HK-2 (cell line): ENCODE measurements around the gene RNASE13.

Source experiments
- DNase-seq: peaks from one replicate; pipeline ENCODE4 v3.0.0-alpha.2; 2018; ENCODE audit not compliant: unreplicated experiment

RNASE13 gene

DNA sequence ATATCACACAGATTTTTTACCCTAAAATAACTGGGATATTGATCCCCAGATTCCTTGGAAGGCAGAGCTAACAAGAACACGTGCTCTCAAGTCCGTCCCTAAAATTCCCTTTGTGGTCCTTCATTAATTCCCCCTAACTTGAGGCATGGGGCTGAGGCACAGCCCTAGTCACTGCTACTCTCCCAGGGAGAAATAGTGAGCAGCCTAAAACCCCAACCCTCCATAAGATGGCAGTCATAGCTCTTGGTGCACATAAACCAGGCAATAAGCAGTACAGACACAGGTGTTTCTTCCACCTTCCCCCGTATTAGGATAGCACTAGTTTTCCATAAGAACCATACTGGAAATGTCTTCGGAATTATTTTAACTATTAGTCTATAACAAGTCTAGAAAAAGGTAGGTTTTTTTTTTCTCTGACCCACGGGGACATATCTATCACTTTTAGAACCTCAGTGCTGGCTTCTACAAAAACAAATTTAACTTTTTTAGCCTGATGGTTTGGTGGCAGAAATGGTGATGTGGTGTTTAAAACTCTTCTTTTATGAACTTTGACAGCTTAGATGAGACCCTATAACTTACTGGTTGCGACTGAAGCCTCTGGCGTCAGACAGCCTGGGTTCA, 32.4 kb upstream of the RNASE13 start:
- no peak for DNase-seq

DNA sequence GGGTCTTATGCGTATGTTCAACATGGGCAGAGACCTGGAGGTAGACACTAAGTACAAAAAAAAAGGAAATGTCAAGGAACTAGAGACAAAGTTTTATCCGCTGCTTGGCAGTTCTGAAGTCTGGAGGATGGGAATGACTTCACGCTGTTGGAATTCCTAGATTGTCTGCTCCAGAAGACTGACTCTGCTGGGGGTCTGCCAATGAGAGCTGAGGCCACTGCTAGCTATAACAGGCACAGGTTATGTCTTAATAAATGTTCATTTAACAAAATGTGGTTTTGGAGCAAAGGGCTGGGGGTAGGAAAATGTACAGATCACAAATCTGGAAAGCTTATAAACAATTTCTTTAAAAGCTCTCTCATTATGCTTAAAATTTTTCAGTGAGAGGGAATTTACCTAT, 28.9 kb upstream of the RNASE13 start:
- DNase-seq, result no peak

DNA sequence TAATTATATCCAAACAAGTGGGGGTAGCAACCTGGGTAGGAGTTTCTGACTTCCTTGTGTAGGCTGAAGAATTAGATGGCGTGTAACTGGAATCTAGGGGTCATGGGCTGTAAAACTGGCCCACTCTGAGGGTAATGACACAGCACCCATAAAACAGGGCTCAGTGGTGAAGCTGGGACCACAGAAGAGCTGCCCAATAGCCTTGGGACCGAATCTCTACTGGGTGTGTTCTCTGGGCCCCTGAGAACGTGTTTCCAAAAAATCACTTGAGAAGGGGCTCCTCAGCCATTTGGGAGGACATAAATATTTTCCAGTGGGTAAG, 26.7 kb upstream of the RNASE13 start:
- no peak for DNase-seq

DNA sequence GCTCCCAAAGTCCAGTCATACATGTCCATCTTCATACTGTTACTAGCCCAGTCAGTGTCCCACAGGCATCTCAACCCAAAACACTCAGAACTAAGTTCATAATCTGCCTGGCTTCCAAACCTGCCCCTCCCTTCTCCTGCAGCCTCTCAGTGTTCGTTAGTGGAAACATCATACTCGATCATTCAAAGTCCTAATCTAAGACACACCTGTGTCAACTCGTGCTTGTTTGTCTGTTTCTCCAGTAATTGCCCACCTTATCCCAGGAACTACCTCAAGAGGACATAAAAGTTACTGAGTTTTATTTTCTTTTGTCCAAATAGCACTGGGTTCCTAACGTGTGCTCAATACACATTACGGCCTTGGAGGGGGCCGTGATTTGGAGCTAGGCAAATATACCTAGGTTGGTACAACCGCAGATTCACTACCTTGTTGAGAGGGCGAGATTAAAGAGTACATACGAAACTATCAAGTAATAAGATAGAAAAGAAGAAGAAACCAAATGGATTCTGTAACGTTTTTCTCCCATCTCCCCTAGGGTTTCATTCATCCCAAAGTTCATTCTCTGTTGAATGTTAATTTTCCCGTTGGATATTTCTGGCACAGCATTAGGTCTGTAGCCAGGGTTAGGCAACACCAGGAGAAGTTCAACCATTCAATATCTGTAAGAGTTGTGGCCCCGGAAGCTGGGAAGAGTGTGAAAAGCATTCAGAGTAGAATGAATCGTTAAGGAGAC, 26.2 kb upstream of the RNASE13 start:
- DNase-seq, result no peak

DNA sequence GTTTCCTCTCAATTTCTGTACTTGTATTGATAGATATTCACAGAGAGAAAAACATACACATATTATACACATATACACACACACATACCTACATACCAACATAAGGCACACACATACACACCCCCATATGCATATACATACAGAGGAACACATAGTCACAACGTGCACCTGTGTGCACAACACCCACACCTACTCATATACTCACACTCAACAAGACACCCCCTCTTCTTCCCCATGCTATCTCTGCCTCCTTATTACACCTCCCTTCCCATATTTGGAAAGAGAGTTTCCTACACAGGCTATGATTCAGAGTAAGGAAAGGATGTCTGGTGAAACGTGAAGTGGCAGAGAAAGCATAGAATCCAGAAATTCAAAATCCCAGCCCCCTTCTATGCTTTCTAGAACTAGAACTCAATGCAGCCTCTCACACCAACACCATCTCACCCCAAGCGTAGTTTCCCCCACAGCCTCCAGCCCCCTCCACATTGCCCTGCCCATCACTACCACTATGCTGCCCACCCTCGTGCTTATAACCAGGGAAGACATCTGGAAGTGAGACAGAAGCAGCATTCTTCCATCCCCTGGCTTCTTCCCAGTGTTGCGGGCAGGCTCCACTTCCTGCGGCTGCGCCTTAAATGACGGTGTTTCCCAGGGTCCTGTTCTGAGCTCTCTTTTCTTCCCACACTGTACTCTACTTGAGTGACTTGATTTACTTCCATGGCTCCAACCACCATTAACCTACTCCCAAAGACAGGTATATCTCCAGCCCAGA, 25.4 kb upstream of the RNASE13 start:
- DNase-seq, result no peak

DNA sequence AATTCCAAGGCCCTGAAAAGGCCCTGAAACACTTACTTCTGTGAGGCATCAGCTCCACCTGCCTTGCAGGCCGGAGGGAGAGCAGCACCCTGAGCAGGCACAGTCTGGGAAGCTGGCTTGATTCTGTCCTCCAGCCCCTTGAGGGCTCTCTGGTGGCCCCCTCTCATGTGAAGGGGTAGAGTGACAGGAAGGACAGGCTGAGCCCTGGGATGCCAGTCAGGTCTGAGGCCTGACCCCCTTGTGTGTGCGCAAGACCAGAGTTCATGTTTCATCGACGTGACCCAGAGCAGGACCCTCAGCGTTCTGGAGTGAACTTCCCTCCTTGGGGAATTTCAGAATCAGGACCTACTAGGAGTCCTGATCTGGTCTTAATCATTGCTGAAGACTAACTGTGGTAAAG, 24.3 kb upstream of the RNASE13 start:
- DNase-seq, result no peak

DNA sequence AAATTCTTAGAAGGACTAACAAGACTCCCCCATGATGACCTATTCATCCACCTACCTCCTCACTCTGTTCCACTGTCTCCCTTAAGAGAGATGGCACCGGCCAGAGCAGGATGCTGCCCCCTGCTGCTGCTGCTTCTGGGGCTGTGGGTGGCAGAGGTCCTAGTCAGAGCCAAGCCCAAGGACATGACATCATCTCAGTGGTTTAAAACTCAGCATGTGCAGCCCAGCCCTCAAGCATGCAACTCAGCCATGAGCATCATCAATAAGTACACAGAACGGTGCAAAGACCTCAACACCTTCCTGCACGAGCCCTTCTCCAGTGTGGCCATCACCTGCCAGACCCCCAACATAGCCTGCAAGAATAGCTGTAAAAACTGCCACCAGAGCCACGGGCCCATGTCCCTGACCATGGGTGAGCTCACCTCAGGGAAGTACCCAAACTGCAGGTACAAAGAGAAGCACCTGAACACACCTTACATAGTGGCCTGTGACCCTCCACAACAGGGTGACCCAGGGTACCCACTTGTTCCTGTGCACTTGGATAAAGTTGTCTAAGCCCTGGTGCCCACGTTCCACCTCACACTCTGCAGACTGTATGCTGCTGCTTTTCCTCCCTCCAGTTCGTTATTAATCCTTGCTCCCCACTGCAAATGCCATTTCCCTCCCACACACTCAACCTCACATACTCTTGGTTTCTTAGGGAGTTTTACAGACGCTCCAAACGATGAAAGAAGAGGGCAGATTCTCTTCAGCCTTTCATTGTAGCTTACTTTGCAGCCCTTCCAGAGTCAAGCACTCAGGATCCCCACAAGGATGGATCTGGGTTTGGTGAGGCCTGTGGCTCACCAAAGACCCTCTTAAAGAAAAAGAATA, 23.4 kb upstream of the RNASE13 start, which contains the start of gene RNASE8:
Gene RNASE8, plus strand, starts transcription at position 20 of the 873 bp plus-strand sequence. Its CDS starts 71 bp downstream, at position 91.
- DNase-seq, result no peak

DNA sequence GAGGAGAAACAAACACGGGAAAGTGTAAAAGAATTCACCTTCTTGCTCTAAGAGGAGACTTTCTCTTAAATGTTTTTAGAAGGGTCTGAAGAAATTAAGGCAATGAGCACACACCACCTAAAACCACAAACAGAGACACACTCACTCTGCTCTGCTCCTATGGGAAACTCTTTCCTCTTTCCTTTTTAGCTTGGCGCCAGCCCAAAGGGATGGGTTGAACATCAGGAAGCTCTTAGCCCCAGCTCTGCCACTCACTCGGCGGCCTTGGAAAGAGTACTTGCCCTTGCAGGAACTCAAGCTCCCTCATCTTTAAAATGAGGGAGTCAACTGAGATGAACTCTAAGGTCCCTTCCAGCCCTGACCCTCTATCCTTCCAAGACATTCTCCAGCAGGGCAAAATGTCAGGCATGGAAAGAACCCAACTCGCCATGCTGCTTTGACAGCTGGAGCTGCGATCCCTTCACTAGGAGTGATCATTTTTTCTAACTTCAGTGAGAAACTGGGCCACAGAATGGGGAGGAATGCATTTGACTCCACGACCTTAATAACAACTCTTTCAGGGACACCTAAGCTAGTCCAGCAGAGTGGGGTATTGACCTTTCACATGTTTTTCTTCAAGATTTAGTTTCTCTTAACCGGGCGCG, 22.0 kb upstream of the RNASE13 start:
- no peak for DNase-seq

DNA sequence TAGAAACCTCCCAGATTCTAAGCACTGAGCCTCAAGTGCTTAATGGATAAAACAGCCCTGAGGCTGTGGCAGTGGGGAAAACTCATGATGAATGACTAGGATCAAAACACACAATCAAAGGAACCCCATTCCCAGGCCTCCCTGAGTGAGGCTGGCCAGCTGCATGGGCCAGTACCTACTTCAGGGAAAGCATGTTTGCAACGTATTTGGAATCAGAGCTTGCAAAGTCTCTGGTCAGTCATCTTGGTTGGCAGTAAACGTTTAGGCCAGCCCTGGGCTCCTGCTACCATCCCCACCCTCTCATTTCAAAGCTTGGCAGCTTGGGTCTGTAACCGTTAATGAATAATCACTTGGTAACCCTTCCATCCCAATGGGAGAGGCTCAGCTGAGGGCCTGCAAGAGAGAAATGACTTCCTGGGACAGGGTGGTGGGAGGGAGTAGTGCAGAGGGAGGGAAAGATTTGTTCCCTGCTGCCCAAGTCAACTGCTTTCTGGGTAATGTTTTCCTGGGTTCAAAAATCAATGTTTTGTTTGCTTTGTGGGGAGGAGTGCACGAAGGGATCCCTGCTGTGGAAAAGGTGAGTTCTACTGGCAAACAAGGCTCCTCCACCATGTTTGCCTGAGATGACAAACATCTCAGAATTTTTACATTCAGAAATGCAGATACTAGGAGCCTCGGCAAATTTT, 21.0 kb upstream of the RNASE13 start:
- no peak for DNase-seq

DNA sequence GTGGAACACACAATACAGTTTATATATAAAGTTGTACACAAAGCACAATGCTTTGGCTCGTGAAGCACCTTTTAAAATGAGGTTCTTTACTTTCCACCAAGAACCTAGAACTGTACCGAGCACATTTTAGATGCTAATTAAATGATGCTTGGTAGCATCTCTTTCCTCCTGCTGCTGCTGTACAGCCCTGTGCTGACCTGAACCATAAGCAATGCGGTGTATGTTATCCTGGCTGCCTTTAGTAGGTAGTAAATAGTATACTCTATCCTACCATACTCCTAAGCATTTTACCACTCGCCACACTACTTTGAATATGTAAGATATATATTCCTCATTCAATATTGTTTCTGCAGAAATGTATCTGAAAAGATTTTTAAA, 20.1 kb upstream of the RNASE13 start:
- no peak for DNase-seq

DNA sequence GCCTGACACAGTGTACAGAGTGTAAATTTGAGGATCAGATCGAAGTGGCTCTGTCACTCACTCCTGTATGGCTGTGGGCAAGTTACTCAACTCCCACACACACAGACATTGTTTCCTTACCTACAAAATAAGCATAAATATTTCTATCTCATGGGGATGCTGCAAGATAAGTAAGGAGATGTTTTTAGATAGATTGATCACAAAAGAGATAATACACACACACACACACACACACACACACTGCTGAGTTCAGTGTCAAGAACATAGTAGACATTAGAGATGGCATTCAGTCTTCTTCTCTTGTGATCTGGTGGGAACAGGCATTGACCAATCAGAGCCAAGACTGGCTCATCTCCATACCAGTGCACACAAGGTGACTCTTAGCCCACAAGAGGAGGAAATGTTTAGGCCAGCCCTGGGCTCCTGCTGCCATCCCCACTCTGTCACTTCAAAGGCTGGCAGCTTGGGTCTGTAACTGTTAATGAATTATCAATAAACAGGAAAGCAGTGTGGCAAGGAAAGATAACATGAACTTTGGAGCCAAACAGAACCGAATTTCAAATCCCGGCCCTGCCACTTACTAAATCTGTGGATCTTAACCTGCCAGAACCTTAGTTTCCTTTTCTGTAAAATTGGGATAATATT, 19.6 kb upstream of the RNASE13 start:
- no peak for DNase-seq

DNA sequence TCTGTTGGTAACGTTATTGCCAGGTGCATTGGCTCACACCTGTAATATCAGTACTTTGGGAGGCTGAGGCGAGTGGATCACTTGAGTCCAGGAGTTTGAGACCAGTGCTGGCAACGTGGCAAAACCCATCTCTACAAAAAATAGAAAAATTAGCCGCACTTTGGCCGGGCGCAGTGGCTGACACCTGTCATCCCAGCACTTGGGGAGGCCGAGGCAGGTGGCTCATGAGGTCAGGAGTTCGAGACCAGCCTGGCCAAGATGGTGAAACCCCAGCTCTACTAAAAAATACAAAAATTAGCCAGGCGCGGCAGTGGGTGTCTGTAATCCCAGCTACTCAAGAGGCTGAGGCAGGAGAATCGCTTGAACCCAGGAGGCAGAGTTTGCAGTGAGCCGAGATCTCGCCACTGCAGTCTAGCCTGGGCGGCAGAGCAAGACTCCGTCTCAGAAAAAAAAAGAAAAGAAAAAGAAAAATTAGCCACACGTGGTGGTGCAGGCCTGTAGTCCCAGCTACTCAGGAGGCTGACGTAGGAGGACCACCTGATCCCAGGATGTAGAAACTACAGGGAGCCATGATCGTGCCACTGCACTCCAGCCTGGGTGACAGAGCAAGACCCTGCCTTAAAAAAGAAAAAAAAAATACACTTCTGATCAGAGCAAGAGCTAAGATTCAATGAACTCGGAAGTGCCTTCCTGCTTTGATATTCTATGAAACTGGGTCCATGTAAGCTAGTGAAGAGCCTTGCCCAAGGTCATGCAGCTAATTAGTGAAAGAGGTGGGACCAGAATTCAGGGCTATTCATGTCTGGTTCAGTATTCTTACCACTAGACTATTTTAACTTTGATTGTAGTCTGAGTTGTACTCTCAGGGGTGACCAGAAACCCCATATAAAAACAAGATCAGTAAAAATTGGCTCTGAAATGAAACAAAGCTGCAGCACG, 18.8 kb upstream of the RNASE13 start:
- DNase-seq, result no peak

DNA sequence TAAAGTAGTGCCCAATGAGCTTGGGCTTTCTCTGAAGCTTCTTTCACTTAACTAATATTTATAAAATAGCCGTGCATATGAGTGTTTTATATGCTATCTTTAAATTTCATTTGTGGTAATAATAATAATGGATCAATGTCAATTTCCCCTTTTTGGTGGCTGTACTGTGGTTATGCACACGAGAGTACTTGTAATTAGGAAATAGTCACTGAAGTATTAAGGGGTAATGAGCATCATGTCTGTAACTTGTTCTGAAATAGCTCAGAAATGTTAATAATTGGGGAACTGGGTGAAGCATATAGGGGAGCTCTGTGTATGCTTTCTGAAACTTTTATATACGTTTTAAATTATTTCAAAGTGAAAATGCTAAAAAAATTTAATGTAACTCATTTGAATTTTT, 16.0 kb upstream of the RNASE13 start:
- DNase-seq, result no peak

DNA sequence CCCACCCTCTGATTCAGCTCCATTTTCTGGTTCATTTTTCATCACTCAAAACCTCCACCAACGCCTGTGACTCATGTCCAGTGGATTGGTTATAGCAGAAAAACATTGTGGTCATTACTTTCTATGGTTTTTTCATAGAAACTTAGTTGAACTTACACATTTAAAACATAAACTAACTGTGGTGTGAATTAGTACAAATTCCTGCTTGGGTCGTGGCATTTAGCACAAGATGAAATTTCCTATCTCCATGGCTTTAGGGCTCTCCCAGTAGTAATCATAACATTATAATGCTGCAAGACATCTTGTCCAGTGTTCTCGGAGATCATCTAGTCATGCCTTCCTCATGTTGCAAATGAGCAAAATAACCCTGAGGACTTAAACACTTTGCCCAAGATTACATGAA, 14.7 kb upstream of the RNASE13 start:
- DNase-seq, result no peak

DNA sequence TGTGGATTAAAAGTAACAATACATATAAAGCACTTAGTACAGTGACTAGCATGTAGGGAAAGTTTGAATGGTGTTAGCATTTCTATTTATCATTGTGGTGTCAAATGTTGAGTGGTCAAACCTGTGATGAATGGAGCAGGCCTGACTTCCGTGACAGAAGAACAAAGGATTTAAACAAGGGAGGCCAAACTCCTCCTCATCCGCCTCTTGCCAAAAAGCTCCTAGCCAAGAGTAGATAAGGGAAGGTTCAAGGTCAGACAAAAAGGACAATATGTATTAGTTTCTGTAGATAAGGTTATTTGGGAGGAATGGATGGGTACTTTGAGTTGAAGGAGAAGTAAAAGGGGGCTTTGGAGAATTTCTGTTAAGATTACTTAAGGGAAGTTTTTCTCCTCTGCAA, 14.0 kb upstream of the RNASE13 start:
- no peak for DNase-seq

DNA sequence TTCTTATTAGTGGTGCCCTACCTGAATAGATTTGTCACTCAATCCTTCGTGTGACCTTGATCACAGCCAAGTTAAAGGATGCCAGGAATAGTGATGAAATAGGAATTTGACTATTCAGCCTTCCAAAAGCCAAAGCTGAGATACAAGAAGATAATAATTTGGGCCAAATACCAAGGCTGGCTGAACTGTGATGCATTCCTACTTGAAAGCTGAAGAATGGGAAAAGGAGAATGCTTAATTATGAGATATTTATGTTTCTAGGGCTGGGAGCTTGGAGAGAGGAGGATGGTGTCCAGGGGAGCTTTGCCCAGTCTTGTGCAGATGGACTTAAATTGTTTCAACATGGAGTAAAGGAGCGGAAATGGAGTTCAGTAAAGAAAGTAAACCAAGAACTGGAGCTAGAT, 12.8 kb upstream of the RNASE13 start:
- DNase-seq, result no peak

DNA sequence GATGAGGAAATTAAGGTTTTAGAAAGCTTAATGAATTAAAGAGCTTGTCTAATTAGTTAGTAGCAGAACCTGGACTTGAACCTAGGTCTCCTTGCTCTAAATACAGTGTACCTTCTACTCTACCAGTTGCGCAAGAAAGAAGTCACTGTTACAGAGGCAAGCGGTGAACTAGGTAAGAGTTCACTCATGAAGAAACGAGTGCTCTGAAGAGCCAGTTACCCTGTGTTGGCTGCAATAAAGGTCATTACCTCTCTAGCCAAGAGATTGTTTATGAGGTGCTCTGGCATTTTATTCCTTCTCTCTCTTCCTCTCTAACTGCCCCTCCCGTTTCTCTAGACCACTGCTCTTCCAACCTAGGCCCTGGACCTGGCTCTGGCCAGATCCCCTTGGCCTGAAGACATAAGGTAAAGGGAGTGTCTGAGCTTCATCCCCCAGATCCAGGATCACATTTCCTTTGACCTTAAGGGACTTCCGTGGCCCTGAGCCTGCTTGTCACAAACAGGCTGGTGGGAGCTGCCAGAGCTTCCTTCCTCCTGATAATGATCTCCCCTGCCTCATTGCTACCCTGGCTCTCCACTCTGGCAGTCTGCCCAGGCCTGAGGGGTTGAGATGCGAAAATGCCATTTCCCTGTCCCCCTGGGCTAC, 9.5 kb upstream of the RNASE13 start:
- no peak for DNase-seq

DNA sequence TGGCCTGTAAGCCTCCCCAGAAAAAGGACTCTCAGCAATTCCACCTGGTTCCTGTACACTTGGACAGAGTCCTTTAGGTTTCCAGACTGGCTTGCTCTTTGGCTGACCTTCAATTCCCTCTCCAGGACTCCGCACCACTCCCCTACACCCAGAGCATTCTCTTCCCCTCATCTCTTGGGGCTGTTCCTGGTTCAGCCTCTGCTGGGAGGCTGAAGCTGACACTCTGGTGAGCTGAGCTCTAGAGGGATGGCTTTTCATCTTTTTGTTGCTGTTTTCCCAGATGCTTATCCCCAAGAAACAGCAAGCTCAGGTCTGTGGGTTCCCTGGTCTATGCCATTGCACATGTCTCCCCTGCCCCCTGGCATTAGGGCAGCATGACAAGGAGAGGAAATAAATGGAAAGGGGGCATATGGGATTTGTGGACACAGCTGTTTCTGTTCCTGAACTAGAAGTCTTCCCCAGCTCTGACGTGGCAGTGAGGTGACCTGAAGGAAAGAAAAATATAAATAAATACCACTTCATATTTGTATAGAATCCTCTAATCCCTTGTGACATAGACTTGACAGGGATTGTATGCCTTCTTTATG, 8.9 kb upstream of the RNASE13 start:
- DNase-seq, result no peak

DNA sequence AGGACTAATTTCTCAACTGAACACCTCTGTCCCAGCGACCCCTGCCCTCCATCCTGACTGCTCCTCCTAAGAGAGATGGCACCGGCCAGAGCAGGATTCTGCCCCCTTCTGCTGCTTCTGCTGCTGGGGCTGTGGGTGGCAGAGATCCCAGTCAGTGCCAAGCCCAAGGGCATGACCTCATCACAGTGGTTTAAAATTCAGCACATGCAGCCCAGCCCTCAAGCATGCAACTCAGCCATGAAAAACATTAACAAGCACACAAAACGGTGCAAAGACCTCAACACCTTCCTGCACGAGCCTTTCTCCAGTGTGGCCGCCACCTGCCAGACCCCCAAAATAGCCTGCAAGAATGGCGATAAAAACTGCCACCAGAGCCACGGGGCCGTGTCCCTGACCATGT, 8.3 kb upstream of the RNASE13 start:
- DNase-seq, result no peak
